Choroid plexus epithelial cell (primary cell): ENCODE measurements around the gene CABLES2.

ENCODE experiments used
- DNase-seq: peaks from one replicate; pipeline ENCODE4 v3.0.0-alpha.2; 2010; ENCODE audit warnings: low read depth
- H3K4me3 ChIP-seq: 2 replicates; pipeline ENCODE4 v1.5.1; 2011; ENCODE audit warnings: low read depth, mild to moderate bottlenecking, control low read depth, low read length, moderate library complexity
- TF ChIP-seq, protein P1 (sequence below): conservative IDR thresholded peaks from 2 replicates; pipeline ENCODE4 v1.5.1; 2011; ENCODE audit warnings: low read depth, mild to moderate bottlenecking, control low read depth, inconsistent platforms, low read length, moderate library complexity

CABLES2 gene

DNA sequence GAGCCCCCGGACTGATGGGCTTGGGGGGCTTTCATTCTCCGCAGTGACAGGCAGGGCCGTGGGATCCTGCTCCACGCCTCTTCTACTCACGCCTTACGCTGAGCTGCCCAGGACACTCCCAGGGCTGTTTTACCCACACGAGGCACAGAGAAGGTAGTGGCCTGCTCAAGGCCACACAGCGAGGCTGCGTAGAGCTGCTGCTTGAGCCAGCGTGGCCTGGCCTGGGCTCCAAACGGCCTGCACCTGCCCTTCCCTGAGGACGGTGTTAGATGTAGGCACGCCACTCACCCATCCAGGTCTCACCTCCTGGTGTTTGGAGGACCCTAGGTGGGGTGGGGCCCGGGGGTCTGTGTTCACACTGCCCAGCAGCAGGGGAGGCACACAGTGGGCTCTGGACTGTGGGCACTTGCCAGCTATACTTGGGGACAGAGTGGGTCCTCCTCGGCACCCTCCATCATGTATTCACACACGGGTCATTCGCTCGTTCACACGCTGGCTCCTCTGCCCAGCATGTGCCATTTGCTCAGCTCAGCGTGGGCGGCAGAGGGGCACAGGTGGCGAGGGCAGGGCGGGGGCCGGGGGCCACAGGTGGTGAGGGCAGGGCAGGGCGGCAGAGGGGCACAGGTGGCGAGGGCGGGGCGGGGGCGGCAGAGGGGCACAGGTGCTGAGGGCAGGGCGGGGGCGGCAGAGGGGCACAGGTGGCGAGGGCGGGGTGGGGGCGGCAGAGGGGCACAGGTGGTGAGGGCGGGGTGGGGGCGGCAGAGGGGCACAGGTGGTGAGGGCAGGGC is 38.7 kb upstream of the CABLES2 start:
- TF ChIP-seq, protein P1, sequence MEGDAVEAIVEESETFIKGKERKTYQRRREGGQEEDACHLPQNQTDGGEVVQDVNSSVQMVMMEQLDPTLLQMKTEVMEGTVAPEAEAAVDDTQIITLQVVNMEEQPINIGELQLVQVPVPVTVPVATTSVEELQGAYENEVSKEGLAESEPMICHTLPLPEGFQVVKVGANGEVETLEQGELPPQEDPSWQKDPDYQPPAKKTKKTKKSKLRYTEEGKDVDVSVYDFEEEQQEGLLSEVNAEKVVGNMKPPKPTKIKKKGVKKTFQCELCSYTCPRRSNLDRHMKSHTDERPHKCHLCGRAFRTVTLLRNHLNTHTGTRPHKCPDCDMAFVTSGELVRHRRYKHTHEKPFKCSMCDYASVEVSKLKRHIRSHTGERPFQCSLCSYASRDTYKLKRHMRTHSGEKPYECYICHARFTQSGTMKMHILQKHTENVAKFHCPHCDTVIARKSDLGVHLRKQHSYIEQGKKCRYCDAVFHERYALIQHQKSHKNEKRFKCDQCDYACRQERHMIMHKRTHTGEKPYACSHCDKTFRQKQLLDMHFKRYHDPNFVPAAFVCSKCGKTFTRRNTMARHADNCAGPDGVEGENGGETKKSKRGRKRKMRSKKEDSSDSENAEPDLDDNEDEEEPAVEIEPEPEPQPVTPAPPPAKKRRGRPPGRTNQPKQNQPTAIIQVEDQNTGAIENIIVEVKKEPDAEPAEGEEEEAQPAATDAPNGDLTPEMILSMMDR = no peak
- H3K4me3 ChIP-seq = no peak overlapping the region
- DNase-seq = no peak

DNA sequence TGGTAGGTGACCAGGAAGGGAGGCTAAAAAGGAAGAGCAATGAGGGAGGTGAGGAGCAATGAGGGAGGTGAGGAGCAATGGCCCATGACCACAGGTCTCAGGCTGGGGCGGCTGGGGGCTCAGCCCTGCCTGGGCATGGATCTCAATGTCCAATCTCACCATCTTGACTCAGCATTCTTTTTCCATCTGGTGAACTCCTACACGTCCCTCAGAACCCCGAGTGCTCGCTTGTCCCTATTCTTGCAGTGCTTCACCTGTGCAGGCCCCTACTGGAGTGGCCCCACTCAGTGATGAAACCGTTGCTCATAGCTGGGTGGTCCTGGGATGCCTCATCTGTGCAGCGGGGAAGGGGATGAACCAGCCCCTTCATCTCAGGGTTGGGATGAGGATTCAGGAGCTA is 37.2 kb upstream of the CABLES2 start:
- TF ChIP-seq, protein P1 = no peak
- no peak overlapping the region for H3K4me3 ChIP-seq
- DNase-seq = no peak

DNA sequence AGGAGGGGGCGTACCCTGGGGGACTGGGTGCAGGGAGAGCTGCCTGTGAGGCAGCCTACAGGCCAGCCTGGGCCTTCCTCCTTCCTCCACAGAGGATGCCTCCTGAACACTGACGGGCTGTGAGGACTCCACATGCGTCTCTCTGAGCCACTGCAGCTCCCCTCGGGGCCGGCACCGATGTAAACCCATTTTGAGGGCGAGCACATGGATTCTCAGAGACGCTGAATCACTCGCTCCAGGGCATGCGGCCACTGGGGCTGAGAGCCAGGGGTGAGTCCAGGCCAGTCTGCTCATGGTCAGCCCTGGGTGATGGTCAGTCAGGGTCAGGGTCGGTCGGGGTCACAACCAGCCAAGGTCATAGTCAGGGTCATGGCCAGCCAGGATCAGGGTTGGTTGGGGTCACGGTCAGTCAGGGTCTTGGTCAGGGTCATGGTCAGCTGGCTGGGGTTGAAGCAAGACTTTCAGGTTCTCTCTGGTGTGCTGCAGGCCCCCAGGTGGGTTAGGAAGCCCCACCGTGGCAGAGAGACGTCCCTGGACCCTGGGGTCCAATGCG is 35.0 kb upstream of the CABLES2 start:
- no peak for DNase-seq
- TF ChIP-seq, protein P1 = no peak
- H3K4me3 ChIP-seq = no peak overlapping the region

DNA sequence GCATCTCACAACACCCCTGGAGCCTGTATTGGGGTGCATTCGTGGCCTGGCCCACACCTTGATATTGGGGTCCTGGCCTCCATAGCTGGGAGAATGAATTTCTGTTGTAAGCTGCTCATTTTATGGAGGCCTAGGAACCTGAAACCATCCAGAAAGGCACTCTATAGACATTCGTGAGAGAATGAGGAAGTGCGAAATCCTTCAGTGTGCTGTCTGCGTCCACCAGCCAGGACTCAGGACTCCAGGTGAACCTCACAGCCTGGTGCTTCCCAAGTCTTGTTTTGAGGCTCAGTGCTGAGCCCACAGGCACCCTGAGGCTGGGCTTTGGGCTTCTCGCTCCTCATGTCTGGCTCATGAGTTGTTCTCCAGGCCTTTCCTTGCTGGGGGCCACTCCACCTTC is 32.1 kb upstream of the CABLES2 start:
- no peak for DNase-seq
- H3K4me3 ChIP-seq = no peak overlapping the region
- TF ChIP-seq, protein P1 = no peak

DNA sequence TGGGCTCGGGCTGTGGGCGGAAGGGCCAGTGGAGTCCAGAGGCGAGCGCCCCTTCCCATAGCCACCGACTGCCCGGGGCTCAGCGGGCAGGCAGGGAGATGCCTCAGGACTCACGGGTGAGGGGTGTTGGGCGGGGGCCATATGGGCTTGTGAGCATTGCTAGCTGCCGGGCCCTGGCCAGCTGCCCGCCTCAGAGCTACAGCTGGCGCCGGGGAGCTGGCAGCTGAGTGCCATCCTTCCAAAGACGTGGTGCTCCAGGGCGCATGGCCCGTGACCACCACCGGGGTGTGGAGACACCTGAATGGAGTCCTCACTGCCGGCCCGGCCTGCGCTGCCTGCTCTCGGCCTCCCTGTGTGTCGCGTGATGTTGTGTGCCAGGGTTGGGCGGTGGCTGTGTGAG is 30.8 kb upstream of the CABLES2 start:
- no peak for DNase-seq
- no peak overlapping the region for H3K4me3 ChIP-seq
- TF ChIP-seq, protein P1 = no peak

DNA sequence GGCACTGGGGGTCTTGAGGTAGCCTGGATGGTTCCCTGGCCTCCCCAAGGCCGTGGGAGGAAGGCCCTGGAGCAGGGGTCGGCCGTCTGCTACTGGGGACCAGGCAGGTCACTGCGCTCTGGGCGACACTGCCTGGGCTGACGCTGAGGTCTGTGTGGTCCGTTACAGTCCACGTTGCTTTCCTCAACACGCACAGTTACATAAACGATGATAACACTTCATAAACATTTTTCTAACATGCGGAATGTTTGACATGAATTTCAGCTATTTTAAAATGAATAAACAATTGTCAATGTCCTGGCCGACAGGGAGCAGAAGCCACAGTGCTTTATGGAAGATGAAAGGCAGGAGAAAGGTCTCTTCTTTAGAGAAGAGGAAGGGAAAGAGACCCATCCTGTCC is 30.4 kb upstream of the CABLES2 start:
- no peak overlapping the region for H3K4me3 ChIP-seq
- TF ChIP-seq, protein P1 = no peak
- peak; percentile 6 for DNase-seq

DNA sequence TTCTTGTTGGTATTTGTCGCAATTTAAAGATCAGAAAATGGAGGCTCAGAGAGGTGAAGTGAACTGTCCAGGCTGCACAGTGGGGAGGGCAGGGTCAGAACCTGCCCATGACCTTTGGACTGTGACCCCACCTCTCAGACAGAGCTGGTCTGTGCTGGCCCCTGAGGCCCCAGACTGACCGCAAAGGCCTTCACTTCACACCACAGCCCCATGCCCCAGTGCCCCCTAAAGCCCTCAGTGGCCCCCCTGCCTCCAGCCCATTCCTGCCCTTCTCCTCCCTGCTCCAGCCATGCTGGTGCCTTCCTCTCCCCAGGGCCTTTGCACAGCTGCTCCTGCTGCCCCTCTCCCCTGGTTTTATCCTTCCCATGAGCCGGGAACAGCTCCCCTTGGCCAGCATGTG is 29.6 kb upstream of the CABLES2 start:
- H3K4me3 ChIP-seq = no peak overlapping the region
- TF ChIP-seq, protein P1 = no peak
- DNase-seq = no peak
